Esophagus squamous epithelium (tissue), 4 donors: ENCODE measurements around the gene KHDC1L.

Experiments
- CTCF ChIP-seq, 6 experiments: fragments of 450-650 bp in 4 of 6; fragments of 200-600 bp in 2 of 6; sonication (generic) in 2 of 6; IDR thresholded peaks; one replicate each; pipeline ENCODE4 v1.5.1; 2016 to 2019; ENCODE audit warnings: antibody characterized with exemption in 6 of 6, mild to moderate bottlenecking in 4 of 6, moderate library complexity in 4 of 6
- POLR2A ChIP-seq, 4 donors: fragments of 450-650 bp; IDR thresholded peaks; one replicate each; pipeline ENCODE4 v1.6.1; 2017; ENCODE audit warnings: antibody characterized with exemption in 4 of 4, mild to moderate bottlenecking in 4 of 4, moderate library complexity in 3 of 4

DNA sequence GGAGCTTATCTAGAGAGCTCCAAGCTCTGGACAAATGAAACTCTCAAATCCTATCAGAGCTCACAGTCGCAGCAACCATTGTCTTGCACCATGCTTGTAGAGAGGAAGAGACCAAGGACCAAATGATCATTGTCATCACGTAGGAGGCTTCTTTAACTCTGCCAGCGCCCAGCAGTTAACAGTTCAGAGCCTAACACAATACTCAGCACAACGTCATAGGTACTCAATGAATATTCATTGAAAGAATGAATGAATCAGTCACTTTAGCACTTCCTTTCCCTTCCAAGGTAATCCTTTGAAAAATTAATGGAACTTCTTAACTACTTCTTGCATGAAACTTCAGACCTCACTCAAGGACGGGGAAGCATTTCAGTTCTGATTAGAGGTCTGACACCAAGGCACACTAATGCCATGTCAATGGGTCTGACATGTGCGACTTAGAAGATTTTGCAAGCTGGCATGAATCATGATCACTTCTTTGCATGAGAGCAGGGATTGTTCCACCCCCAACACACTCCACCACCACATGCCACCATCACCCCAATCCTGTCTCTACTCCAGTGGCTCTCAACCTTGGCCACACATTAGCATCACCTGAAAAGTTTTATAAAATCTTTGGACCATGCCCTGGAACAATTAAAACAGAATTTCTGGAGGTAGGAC lies 45.1 kb downstream of the KHDC1L start:
- TF ChIP-seq CTCF (IDR thresholded peaks at IDR 0.05) (no peak), POLR2A (IDR thresholded peaks at IDR 0.05) (no peak)
